HEK293 (cell line): ENCODE data around the gene ANKRD52.

ENCODE experiments used
- CTCF ChIA-PET: fragments of 350-600 bp; formaldehyde crosslinking; extraction: SDS; loops from one replicate; lab custom pipeline; 2021; ENCODE audit warnings: antibody characterized with exemption; lab: Yijun Ruan, JAX
- POLR2A ChIA-PET: fragments of 300-600 bp; formaldehyde crosslinking; extraction: SDS; loops from one replicate; lab custom pipeline; 2020; ENCODE audit warnings: antibody characterized with exemption, inconsistent platforms; lab: Yijun Ruan, JAX
- H3K27ac ChIP-seq: fragments of 200-500 bp; sonication (Bioruptor generic); 2 replicates; pipeline ENCODE4 v1.5.1; 2014; ENCODE audit warnings: low read depth, low read length, control low read depth, inconsistent platforms; ENCODE audit errors: extremely low read depth
- H3K36me3 ChIP-seq, 2 experiments: fragments of 200-500 bp in 1 of 2; sonication (Bioruptor generic) in 1 of 2; 1 replicate in 1 of 2; 2 replicates in 1 of 2; pipeline ENCODE4 v1.5.1; 2014 to 2017; ENCODE audit warnings: inconsistent platforms in 2 of 2, low read length in 2 of 2; ENCODE audit not compliant: control insufficient read depth in 2 of 2, insufficient read depth in 1 of 2
- H3K4me1 ChIP-seq: fragments of 200-500 bp; sonication (Bioruptor generic); 2 replicates; pipeline ENCODE4 v1.5.1; 2014; ENCODE audit warnings: mild to moderate bottlenecking, low read length, inconsistent platforms; ENCODE audit not compliant: control insufficient read depth, insufficient read depth
- H3K4me3 ChIP-seq: 2 replicates; pipeline ENCODE4 v1.5.1; 2011; ENCODE audit warnings: low read depth, mild to moderate bottlenecking, control low read depth, low read length, moderate library complexity
- H3K9me3 ChIP-seq: fragments of 200-500 bp; sonication (Bioruptor generic); 2 replicates; pipeline ENCODE4 v1.5.1; 2014; ENCODE audit warnings: low read depth, low read length, inconsistent platforms; ENCODE audit not compliant: control insufficient read depth, insufficient read depth
- ELK4 ChIP-seq: IDR thresholded peaks from 2 replicates; pipeline ENCODE4 v1.6.1; 2011; ENCODE audit warnings: mild to moderate bottlenecking, low read depth, low read length, borderline replicate concordance
- GLIS2 ChIP-seq: fragments of 450-650 bp; formaldehyde crosslinking; IDR thresholded peaks from 2 replicates; pipeline ENCODE4 v1.5.1; 2016; ENCODE audit warnings: missing biosample characterization, missing genetic modification characterization
- KLF16 ChIP-seq: fragments of 450-650 bp; formaldehyde crosslinking; IDR thresholded peaks from 2 replicates; pipeline ENCODE4 v1.5.1; 2017; ENCODE audit warnings: missing biosample characterization, missing genetic modification characterization
- KLF8 ChIP-seq: fragments of 450-650 bp; formaldehyde crosslinking; IDR thresholded peaks from 2 replicates; pipeline ENCODE4 v1.5.1; 2016; ENCODE audit warnings: missing biosample characterization, missing genetic modification characterization
- SALL2 ChIP-seq: fragments of 450-650 bp; formaldehyde crosslinking; IDR thresholded peaks from 2 replicates; pipeline ENCODE4 v1.5.0; 2017; ENCODE audit warnings: missing biosample characterization, mild to moderate bottlenecking, missing genetic modification characterization, borderline replicate concordance
- SP7 ChIP-seq: fragments of 450-650 bp; formaldehyde crosslinking; IDR thresholded peaks from 2 replicates; pipeline ENCODE4 v1.5.1; 2016; ENCODE audit warnings: missing biosample characterization, missing genetic modification characterization
- TSHZ1 ChIP-seq: fragments of 450-650 bp; formaldehyde crosslinking; IDR thresholded peaks from 2 replicates; pipeline ENCODE4 v1.5.1; 2016; ENCODE audit warnings: missing biosample characterization, missing genetic modification characterization, borderline replicate concordance
- ZBTB48 ChIP-seq: fragments of 450-650 bp; formaldehyde crosslinking; IDR thresholded peaks from 2 replicates; pipeline ENCODE4 v1.5.1; 2016; ENCODE audit warnings: missing biosample characterization, missing genetic modification characterization
- ZFP37 ChIP-seq: fragments of 450-650 bp; formaldehyde crosslinking; IDR thresholded peaks from 2 replicates; pipeline ENCODE4 v1.5.1; 2016; ENCODE audit warnings: missing biosample characterization, missing genetic modification characterization
- ZNF157 ChIP-seq: fragments of 450-650 bp; formaldehyde crosslinking; IDR thresholded peaks from 2 replicates; pipeline ENCODE4 v1.5.1; 2016; ENCODE audit warnings: missing biosample characterization, missing genetic modification characterization
- ZNF169 ChIP-seq: fragments of 450-650 bp; formaldehyde crosslinking; IDR thresholded peaks from 2 replicates; pipeline ENCODE4 v1.5.1; 2016; ENCODE audit warnings: missing biosample characterization, missing genetic modification characterization
- ZNF239 ChIP-seq: fragments of 450-650 bp; formaldehyde crosslinking; IDR thresholded peaks from 2 replicates; pipeline ENCODE4 v1.5.1; 2016; ENCODE audit warnings: missing biosample characterization, missing genetic modification characterization
- ZNF280D ChIP-seq: fragments of 450-650 bp; formaldehyde crosslinking; IDR thresholded peaks from 2 replicates; pipeline ENCODE4 v1.5.1; 2016; ENCODE audit warnings: missing biosample characterization, missing genetic modification characterization
- ZNF335 ChIP-seq: fragments of 450-650 bp; formaldehyde crosslinking; conservative IDR thresholded peaks from 2 replicates; pipeline ENCODE4 v1.5.1; 2016; ENCODE audit warnings: missing biosample characterization, missing genetic modification characterization
- ZNF623 ChIP-seq: fragments of 450-650 bp; formaldehyde crosslinking; IDR thresholded peaks from 2 replicates; pipeline ENCODE4 v1.5.1; 2016; ENCODE audit warnings: missing biosample characterization, missing genetic modification characterization
- ZNF747 ChIP-seq: fragments of 450-650 bp; formaldehyde crosslinking; IDR thresholded peaks from 2 replicates; pipeline ENCODE4 v1.5.1; 2016; ENCODE audit warnings: missing biosample characterization, missing genetic modification characterization
- ZSCAN4 ChIP-seq: fragments of 450-650 bp; formaldehyde crosslinking; IDR thresholded peaks from 2 replicates; pipeline ENCODE4 v1.5.1; 2017; ENCODE audit warnings: missing biosample characterization, missing genetic modification characterization

Gene ANKRD52

GRCh38 chr12:56202366-56202765, 55.8 kb downstream of the ANKRD52 start (continued):
- 0 out of 2 replicates have a peak, but pooled peaks have one; percentile 32 for TF ChIP-seq ZNF335 (tag by site-specific recombination)
- no peak for TF ChIP-seq TSHZ1 (tag by site-specific recombination)

GRCh38 chr12:56198836-56199235, 59.3 kb downstream of the ANKRD52 start:
- no peaks in the 10 kb centered on the region for H3K4me1 ChIP-seq
- H3K36me3 ChIP-seq = no peaks in the 10 kb centered on the region; a peak in 1 of 3 replicates
- ChIA-PET POLR2A (interaction anchor here (0.6 to 2.4 kb wide), 2 partner anchors 10 to 23 kb away, joined by 4 to 17 read pairs; partner anchors contain the start of gene RNF41), CTCF (interaction anchor here (0.7 to 3.0 kb wide), 2 partner anchors 10 to 14 kb away, joined by 3 to 14 read pairs; partner anchors contain the start of gene SMARCC2)
- no peak overlapping the region for H3K4me3 ChIP-seq
- H3K27ac ChIP-seq = no peak overlapping the region
- TF ChIP-seq KLF16 (no peak), ZNF157 (tag by site-specific recombination) (no peak), ZNF280D (tag by site-specific recombination) (no peak), ZFP37 (tag by site-specific recombination) (no peak), ELK4 (no peak), ZNF747 (tag by site-specific recombination) (no peak), KLF8 (no peak), ZSCAN4 (tag by site-specific recombination) (no peak), GLIS2 (tag by site-specific recombination) (no peak), SP7 (tag by site-specific recombination) (no peak), ZBTB48 (no peak), ZNF623 (tag by site-specific recombination) (no peak), ZNF239 (tag by site-specific recombination) (no peak), ZNF169 (tag by site-specific recombination) (no peak), SALL2 (tag by site-specific recombination) (no peak)
- no peaks in the 10 kb centered on the region for H3K9me3 ChIP-seq
